ENCODE data around the gene MCF2L. TPM values are rescaled to one million over a fixed set of nuclear protein-coding genes. Genes with fewer than 3 reads are reported as not detected.

MCF2L gene
- total RNA-seq, 1 donor from 2014 or later = 5.6 TPM

- no peaks in the 10 kb centered on the region for H3K4me1 Mint-ChIP-seq (ENCODE audit: unreplicated experiment)
- H3K9me3 Mint-ChIP-seq (ENCODE audit: unreplicated experiment) = no peaks in the 10 kb centered on the region
- peaks cover 23% of the 10 kb centered on the region for H3K27me3 Mint-ChIP-seq (ENCODE audit: unreplicated experiment)
- H3K4me3 Mint-ChIP-seq (ENCODE audit: unreplicated experiment) = no peak overlapping the region
- H3K36me3 Mint-ChIP-seq (ENCODE audit: unreplicated experiment) = no peaks in the 10 kb centered on the region
- no peak overlapping the region for H3K27ac Mint-ChIP-seq (ENCODE audit: unreplicated experiment)
- TF ChIP-seq CTCF (IDR thresholded peaks at IDR 0.05) = no peak
- no peak for DNase-seq (ENCODE audit: extremely low spot score, unreplicated experiment)
These were observed 21.8 kb downstream of the MCF2L start for GRCh38 chr13:112990783-112991182.

DNA sequence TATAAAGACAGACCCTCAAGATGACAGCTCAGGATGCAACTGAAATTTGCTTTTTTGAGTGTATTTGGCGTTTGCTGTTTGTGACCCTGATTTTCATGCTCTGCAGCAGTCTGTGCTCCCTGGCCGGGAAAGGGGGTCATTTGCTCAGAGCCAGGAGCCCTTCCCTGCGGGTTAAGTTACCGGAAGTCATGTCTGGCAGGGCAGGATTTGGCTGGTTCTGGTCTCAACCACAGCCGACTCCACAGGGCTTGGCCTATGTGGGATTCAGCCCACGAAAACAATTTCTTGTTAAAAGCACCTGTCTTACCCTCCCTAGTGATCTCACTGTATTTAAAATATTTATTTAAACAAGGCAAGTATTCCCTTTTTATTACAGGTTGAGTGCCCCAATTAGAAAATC lies 22.6 kb downstream of the MCF2L start:
- H3K9me3 Mint-ChIP-seq (ENCODE audit: unreplicated experiment) = no peaks in the 10 kb centered on the region
- no peak overlapping the region for H3K4me3 Mint-ChIP-seq (ENCODE audit: unreplicated experiment)
- DNase-seq (ENCODE audit: extremely low spot score, unreplicated experiment) = no peak
- H3K4me1 Mint-ChIP-seq (ENCODE audit: unreplicated experiment) = no peaks in the 10 kb centered on the region
- no peaks in the 10 kb centered on the region for H3K36me3 Mint-ChIP-seq (ENCODE audit: unreplicated experiment)
- no peak overlapping the region for H3K27ac Mint-ChIP-seq (ENCODE audit: unreplicated experiment)
- H3K27me3 Mint-ChIP-seq (ENCODE audit: unreplicated experiment) = peaks cover 20% of the 10 kb centered on the region
- TF ChIP-seq CTCF (IDR thresholded peaks at IDR 0.05) = no peak

DNA sequence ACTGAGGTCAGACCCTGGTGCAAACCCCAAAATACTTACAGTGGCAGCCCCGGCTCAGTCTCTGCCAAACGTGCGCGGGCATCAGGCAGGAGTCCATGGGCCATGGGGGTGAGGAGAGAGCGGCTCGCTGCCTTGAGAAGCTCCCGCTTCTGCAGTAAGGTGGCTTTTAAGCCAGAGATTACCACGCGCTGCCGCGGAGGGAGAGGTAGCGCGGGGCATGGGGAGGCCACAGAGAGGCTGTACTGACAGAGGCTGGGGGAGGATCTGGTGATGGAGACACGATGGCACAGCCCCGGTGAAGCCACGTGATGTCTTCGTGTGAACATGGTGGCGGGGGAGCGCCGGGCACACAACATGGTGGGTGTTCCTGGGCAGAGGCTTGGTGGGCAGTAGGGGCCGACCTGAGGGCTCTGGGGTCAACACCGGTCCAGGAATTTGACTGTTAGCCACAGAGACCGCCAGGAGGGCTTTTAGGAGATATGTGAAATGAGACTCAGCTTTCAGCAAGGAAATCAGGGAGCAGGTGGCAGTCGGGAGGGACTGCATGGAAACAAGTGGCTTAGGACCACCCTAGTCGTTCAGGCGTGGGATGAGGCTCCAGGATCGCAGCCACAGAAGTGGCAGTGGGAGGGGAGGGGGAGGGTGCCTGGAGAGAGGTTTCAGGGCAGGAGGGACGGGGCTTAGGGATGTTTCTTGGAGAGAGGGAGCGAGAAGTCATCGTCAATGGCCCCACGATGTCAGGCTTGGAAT lies 24.1 kb downstream of the MCF2L start:
- Mint-ChIP-seq H3K4me1 (ENCODE audit: unreplicated experiment) (no peaks in the 10 kb centered on the region), H3K36me3 (ENCODE audit: unreplicated experiment) (no peaks in the 10 kb centered on the region), H3K27me3 (ENCODE audit: unreplicated experiment) (peaks cover 20% of the 10 kb centered on the region), H3K4me3 (ENCODE audit: unreplicated experiment) (no peak overlapping the region), H3K27ac (ENCODE audit: unreplicated experiment) (no peak overlapping the region), H3K9me3 (ENCODE audit: unreplicated experiment) (no peaks in the 10 kb centered on the region)
- no peak for TF ChIP-seq CTCF (IDR thresholded peaks at IDR 0.05)
- no peak for DNase-seq (ENCODE audit: extremely low spot score, unreplicated experiment)

DNA sequence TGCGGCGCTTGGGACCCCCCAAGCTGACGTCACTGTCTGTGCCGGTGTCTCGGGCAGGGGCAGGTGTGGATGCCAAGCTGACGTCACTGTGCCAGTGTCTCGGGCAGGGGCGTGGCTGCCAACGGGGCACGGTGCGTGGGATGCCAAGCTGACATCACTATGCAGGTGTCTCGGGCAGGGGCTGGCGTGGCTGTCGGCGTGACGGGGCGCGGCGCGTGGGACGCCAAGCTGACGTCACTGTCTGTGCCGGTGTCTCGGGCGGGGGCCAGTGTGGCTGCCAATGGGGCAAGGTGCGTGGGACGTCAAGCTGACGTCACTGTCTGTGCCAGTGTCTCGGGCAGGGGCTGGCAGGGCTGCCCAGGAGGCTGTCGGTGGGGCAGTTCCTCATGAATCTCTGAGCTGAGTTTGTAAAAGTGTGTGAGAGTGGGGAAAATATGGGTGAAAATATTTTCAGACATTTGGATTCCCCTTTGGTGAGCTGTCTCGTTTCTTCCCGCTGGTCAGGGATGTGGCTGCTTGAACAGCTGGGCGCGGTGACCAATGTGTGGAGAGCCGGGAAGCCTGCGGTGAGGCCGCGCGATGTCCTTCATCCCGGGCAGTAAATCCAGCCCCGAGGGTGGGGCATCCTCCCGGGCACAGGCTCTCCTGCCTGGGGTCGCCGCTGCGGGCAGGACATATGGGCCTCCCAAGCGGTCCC lies 25.2 kb downstream of the MCF2L start:
- DNase-seq (ENCODE audit: extremely low spot score, unreplicated experiment) = no peak
- Mint-ChIP-seq H3K27me3 (ENCODE audit: unreplicated experiment) (peaks cover 20% of the 10 kb centered on the region), H3K4me3 (ENCODE audit: unreplicated experiment) (no peak overlapping the region), H3K36me3 (ENCODE audit: unreplicated experiment) (no peaks in the 10 kb centered on the region), H3K9me3 (ENCODE audit: unreplicated experiment) (no peaks in the 10 kb centered on the region), H3K27ac (ENCODE audit: unreplicated experiment) (no peak overlapping the region), H3K4me1 (ENCODE audit: unreplicated experiment) (no peaks in the 10 kb centered on the region)
- no peak for TF ChIP-seq CTCF (IDR thresholded peaks at IDR 0.05)

DNA sequence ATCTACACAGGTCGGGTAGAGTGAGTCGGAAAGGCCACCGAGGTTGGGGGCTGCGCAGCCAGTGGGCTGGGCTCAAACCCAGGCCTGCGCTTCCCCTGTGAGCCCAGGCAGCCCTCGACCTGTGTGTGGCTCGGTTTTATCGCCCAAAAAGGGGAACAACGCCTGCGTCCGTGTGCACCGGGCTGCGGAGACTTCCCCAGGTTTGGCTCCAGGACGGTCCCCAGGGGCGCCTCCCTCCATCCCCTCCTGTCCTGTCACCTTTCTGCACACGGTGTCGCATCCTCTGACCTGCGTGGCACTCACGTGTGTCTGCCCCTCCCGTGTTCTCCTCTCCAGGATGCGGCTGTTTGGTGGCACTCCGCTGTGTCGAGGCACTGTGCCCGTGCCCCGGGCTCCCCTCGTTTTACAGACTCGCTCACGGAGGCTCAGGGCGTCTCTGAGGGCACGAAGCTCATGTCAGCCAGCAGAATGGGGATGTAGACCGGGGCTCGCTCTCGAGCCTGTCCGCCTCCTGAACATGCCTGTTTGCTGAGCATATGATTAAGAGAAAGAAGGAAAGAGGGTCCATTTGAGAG lies 25.9 kb downstream of the MCF2L start:
- Mint-ChIP-seq H3K27ac (ENCODE audit: unreplicated experiment) (no peak overlapping the region), H3K9me3 (ENCODE audit: unreplicated experiment) (no peaks in the 10 kb centered on the region)
- no peak for DNase-seq (ENCODE audit: extremely low spot score, unreplicated experiment)

More for the DNA sequence above, 25.9 kb downstream of the MCF2L start:
- Mint-ChIP-seq H3K4me1 (ENCODE audit: unreplicated experiment) (no peaks in the 10 kb centered on the region), H3K4me3 (ENCODE audit: unreplicated experiment) (no peak overlapping the region), H3K27me3 (ENCODE audit: unreplicated experiment) (peaks cover 25% of the 10 kb centered on the region), H3K36me3 (ENCODE audit: unreplicated experiment) (no peaks in the 10 kb centered on the region)
- no peak for TF ChIP-seq CTCF (IDR thresholded peaks at IDR 0.05)

Measured in osteocyte (in vitro differentiated cells).